ENCODE data around the gene MEGF8.

DNA sequence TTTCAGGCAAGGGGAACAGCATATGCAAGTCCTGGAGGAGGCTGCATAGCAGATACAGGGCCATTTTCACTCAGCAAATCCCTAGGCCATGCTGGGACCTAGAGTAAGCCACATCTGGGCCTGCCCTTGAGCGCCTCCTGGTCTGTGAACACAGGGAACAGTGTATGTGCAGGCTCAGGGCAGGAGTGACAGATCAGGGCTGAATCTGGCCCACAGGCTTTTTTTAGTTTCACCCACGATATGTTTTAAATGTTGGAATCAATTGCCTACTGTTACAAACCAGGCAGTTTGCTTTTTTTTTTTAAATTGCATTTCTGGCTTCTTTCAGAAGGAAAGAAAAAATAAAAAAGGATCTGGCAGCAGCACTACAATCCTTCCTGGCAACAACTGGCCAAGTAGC lies 13.8 kb upstream of the MEGF8 start:
- TF ChIP-seq, protein P1, sequence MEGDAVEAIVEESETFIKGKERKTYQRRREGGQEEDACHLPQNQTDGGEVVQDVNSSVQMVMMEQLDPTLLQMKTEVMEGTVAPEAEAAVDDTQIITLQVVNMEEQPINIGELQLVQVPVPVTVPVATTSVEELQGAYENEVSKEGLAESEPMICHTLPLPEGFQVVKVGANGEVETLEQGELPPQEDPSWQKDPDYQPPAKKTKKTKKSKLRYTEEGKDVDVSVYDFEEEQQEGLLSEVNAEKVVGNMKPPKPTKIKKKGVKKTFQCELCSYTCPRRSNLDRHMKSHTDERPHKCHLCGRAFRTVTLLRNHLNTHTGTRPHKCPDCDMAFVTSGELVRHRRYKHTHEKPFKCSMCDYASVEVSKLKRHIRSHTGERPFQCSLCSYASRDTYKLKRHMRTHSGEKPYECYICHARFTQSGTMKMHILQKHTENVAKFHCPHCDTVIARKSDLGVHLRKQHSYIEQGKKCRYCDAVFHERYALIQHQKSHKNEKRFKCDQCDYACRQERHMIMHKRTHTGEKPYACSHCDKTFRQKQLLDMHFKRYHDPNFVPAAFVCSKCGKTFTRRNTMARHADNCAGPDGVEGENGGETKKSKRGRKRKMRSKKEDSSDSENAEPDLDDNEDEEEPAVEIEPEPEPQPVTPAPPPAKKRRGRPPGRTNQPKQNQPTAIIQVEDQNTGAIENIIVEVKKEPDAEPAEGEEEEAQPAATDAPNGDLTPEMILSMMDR (CRISPR knock-in tag; IDR thresholded peaks at IDR 0.05) = peak; percentile 51
- no peak for TF ChIP-seq MTF1 (CRISPR knock-in tag; IDR thresholded peaks at IDR 0.05)
